Ishikawa (cell line): ENCODE data around the gene ATP5PD.

Experiments
- CEBPB ChIP-seq: IDR thresholded peaks from 2 replicates; pipeline ENCODE4 v1.6.1; 2012
- CREB1 ChIP-seq: IDR thresholded peaks from 2 replicates; pipeline ENCODE4 v1.6.1; 2012; ENCODE audit warnings: low read depth
- EGR1 ChIP-seq: IDR thresholded peaks from 2 replicates; pipeline ENCODE4 v1.6.1; 2012
- EP300 ChIP-seq: IDR thresholded peaks from 2 replicates; pipeline ENCODE4 v1.6.1; 2012; ENCODE audit warnings: borderline replicate concordance
- FOXM1 ChIP-seq: IDR thresholded peaks from 2 replicates; pipeline ENCODE4 v1.6.1; 2012; ENCODE audit warnings: low read depth, borderline replicate concordance
- MAX ChIP-seq: IDR thresholded peaks from 2 replicates; pipeline ENCODE4 v1.6.1; 2012
- NFIC ChIP-seq: IDR thresholded peaks from 2 replicates; pipeline ENCODE4 v1.6.1; 2012
- RAD21 ChIP-seq: IDR thresholded peaks from 2 replicates; pipeline ENCODE4 v1.6.1; 2012; ENCODE audit warnings: low read depth
- REST ChIP-seq: IDR thresholded peaks from 2 replicates; pipeline ENCODE4 v1.6.1; 2012; ENCODE audit warnings: low read depth, mild to moderate bottlenecking
- TAF1 ChIP-seq: IDR thresholded peaks from 2 replicates; pipeline ENCODE4 v1.6.1; 2012; ENCODE audit warnings: low read depth, mild to moderate bottlenecking
- TCF12 ChIP-seq: IDR thresholded peaks from 2 replicates; pipeline ENCODE4 v1.6.1; 2012; ENCODE audit warnings: low read depth
- TEAD4 ChIP-seq: IDR thresholded peaks from 2 replicates; pipeline ENCODE4 v1.6.1; 2012
- USF1 ChIP-seq: IDR thresholded peaks from 2 replicates; pipeline ENCODE4 v1.6.1; 2012
- YY1 ChIP-seq: IDR thresholded peaks from 2 replicates; pipeline ENCODE4 v1.6.1; 2012; ENCODE audit warnings: low read depth
- ZBTB7A ChIP-seq: IDR thresholded peaks from 2 replicates; pipeline ENCODE4 v1.6.1; 2012; ENCODE audit warnings: low read depth

Gene ATP5PD

GRCh38 chr17:75006653-75007052 is 40.1 kb downstream of the ATP5PD start:
- TF ChIP-seq RAD21: peak; percentile 55
- TF ChIP-seq REST: no peak
- no peak for TF ChIP-seq CREB1
- TF ChIP-seq EGR1: no peak
- TF ChIP-seq TCF12: no peak

GRCh38 chr17:75005291-75005690 is 41.5 kb downstream of the ATP5PD start:
- TF ChIP-seq TEAD4: no peak
- no peak for TF ChIP-seq MAX
- no peak for TF ChIP-seq TAF1
- TF ChIP-seq USF1: no peak
- TF ChIP-seq CREB1: no peak
- TF ChIP-seq NFIC: no peak
- no peak for TF ChIP-seq YY1
- no peak for TF ChIP-seq TCF12
- no peak for TF ChIP-seq ZBTB7A
- TF ChIP-seq EP300: no peak
- TF ChIP-seq EGR1: no peak
- no peak for TF ChIP-seq RAD21
- no peak for TF ChIP-seq FOXM1
- no peak for TF ChIP-seq REST
- no peak for TF ChIP-seq CEBPB

- TF ChIP-seq YY1: no peak
These were observed 42.4 kb downstream of the ATP5PD start for GRCh38 chr17:75004371-75004770.

GRCh38 chr17:75003957-75004355 is 42.8 kb downstream of the ATP5PD start:
- TF ChIP-seq CREB1 (no peak), REST (no peak), YY1 (no peak), EP300 (no peak), RAD21 (no peak), FOXM1 (no peak), EGR1 (no peak)

- TF ChIP-seq USF1: no peak
- TF ChIP-seq CREB1: no peak
- no peak for TF ChIP-seq RAD21
- no peak for TF ChIP-seq CEBPB
- TF ChIP-seq NFIC: no peak
- no peak for TF ChIP-seq FOXM1
- TF ChIP-seq TAF1: no peak
- no peak for TF ChIP-seq ZBTB7A
- TF ChIP-seq TCF12: no peak
- no peak for TF ChIP-seq TEAD4
- no peak for TF ChIP-seq REST
- no peak for TF ChIP-seq MAX
- no peak for TF ChIP-seq EP300
- no peak for TF ChIP-seq YY1
- TF ChIP-seq EGR1: no peak
These were observed 43.5 kb downstream of the ATP5PD start for GRCh38 chr17:75003070-75003956.
